T-helper 9 cell (primary cell): ENCODE results near the gene CLN6.

Experiments used
- DNase-seq: peaks from one replicate; pipeline ENCODE4 v3.0.0-alpha.2; 2020
- total RNA-seq, 2 donors: gene quantifications; one replicate each; lab custom pipeline; 2026; lab: John Stamatoyannopoulos, UW

CLN6 gene
- 7.5 to 10.7 reads per million in 2 donors for total RNA-seq

DNA sequence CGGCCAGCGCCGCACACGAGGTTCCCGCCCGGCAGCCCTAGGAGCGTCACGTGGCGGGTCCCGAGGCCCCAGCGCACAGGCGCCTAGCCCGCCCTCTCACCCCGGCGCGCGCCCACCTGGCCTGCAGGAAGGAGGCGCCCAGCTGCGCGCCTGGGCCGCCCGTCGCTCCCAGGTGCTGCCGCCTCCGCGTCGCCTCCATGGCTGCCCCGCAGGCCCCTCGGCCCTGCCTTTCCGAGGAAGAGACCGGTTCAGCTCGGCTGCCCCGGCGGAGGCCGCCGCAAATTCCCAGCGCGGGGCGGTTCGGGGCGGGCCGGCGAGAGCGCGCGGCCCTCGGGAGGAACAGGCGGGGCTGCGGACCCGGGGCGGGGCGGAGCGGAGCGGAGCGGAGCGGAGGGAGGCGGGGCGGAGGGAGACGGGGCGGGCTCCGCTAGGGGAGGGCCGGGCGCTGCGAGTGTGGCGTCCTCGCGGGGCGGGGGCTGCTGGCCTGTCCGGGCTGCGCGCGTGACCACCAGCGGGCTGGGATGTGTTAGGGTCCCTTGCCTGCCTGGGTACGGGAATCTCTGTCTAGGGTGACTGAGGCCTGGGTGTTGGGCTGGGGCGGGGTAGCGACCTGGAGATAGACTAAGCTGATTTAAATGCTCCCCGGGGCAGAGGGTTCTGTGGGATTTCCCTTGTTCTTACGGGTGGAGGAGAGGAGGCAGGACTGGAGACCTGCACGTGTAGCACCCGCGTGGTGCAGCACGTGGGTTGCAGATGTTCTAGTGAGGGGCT is at the start of gene CLN6:
Gene CLN6 (minus strand): TSS at position 343 of the 771 bp plus-strand sequence. CDS start 144 bp downstream, at position 199.
- peak; percentile 71 for DNase-seq

DNA sequence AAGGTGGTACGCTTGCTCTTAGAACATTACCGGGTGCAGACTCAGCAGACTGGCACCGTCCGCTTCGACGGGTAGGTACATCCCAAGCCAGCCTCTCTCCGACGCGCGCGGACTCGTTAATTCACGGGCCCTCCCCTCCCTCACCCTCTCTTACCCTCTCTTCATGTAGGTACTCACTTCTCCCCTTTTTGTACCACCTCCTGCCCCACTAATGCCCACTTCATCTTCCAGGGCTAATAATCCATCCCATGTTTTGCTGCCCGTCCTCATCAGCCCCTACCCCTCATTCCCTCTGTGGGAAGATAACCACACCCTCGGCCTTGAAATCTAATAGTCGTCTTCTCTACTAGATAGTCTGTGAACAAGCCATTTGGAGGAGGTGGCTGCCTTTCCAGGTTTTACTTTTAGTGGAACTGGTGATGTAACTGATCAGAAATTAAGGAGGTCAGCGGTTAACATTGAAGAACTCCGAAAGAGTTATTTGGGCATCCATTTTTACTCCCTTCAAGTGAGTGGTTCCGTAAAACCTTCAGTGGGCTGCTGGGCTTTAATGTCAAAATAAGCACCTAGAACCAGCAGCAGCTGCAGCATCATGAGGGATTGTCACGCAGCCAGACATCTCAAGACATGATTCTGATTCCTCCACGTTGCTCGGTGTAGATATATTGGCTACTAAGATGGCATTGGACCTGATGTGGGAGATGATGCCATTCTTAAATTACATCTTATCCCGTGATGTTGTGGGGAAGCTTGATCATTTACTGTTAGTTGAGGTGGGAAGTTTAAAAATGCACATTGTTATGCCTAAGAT is 49.3 kb upstream of the CLN6 start:
- no peak for DNase-seq

DNA sequence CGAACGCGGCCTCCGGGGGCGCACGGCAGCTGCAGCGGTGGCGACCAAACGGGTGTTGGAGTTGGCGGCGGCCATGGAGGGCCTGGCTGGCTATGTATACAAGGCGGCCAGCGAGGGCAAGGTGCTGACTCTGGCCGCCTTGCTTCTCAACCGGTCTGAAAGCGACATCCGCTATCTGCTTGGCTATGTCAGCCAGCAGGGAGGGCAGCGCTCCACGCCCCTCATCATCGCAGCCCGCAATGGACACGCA is 48.7 kb upstream of the CLN6 start:
- DNase-seq: no peak

DNA sequence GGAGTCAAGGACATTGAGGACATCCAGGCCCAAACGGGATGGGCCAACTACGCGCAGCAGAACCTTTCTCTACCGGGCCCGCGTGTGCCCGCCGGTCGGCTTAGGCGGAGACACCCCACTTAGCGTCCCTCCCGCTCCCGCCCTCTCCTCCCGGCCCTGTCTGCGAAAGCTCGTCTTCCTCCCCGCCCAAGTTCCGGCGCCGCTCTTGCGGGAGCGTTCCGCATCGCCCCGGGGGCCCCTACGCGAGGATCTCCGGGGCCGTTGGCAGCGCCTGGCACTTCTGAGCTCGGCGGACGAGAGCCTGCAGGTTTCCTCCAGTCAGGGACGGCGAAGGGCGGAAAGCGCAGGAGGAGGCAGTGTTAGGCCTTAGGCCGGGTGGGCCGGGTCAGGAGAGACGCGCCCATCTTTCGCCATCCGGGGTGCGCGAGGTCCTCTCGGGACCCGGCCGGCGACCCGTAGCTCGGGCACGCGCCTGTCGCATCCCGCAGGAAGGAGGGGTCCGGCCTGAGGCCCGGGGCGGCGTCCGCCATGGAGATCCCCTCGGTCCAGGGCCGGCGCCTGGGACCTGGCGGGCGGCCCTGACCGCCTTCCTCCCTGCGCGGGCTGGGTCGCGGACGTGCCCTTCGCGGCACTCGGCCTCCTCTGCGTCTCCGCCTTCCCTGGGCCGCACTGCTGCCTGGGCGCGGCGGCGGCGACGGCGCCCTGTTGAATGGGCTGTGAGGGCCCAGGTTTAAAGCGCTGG is 48.2 kb upstream of the CLN6 start, which contains the start of gene FEM1B:
Gene FEM1B (plus strand): TSS at position 143 of the 742 bp plus-strand sequence. CDS start 673 bp downstream, outside the sequence.
- peak; percentile 76 for DNase-seq

DNA sequence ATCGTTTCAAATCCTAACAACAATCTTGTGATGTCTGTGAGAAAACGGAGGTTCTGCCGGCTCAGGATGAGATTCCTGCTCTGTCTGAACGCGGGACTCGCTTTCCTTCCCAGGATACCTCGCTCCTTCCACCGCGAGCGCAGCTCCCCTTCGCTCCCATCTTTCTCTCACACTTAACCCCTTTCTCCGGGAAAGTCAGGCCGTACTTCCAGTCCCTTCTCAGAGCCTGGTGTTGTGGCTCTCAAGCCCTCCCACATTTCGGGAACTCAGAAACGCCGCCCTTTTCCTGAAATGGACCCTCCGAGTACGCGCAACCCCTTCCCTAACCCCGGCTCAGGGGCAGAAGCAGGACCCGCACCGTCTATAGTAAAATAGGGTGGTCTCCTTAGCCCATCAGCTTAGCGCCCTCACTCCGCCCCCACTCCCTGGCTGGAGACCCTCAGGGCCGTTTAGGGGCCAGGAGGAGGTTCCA is 47.6 kb upstream of the CLN6 start:
- DNase-seq: no peak

DNA sequence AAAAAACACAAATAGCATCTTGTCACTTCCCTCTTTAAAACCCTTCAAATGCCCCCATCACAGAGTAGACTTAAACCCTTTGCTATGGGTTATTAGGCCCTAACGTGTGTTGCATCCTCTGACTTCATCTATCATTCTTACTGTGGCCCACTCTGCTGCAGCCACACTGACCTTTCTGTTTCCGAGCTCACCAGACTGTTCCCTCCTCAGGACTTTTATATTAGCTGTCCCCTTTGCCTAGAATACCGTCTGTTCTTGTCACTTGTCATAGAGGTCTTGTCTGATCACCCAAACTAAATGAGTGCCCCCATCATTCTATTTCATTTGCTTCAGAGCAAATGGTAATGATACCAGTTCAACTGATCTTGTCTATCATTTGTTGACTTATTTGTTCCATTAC is 47.1 kb upstream of the CLN6 start:
- no peak for DNase-seq

DNA sequence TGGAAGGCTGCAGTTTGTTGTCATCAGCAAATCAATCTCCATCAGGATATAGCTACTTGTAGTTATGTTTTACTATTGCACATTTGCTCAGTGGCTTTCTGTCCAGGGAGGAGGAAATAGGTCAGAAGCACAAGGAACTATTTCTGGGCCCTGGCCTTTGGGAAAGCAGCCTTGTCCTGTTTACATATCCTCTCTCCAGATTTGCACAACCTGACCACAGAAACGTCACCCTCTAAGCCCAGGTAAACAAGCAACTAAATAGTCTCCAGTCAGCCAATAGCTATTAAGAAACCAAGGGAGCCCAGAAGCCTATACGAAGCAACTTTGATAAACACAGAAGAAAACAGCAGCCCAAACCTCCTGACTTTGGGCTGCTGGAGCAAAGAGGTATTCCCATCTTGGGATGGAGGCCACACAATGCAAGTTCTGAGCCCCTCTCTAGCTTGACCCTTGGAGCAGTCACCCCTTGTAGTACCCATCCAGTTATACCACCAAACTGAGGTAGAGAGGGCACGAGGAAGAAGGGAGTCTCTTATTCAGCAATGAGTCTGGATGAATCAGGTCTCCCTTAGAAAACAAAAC is 45.7 kb upstream of the CLN6 start:
- no peak for DNase-seq

DNA sequence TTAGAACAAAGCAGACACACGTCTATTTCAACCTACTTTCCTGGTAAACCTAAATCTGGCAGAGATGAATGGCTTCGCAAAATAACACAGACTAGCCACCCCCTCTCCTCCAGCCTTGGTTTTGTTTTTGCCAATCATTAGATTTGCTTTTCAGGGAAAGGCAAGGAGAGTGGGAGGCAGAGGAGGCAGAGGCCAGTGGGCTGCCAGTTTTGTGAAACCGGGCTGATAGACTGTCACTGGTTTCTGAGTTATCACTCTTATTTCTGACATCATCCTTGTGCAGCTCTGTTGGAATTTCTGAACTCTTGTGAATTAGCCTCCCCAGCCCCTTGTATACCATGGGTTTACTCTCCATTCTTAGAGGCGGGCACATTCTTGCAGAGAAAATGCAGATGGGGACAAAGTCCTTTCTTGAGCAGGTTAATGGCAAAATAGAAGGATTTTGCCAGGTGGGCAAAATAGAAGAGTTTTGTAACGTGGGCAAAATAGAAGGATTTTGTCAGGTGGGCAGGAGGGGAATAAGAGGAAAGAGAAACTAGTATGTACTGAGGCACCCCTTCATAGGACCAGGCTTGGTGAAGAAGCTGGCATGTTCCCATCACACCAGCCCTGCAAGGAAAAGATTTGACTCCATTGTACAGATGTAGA is 44.8 kb upstream of the CLN6 start:
- DNase-seq: no peak

DNA sequence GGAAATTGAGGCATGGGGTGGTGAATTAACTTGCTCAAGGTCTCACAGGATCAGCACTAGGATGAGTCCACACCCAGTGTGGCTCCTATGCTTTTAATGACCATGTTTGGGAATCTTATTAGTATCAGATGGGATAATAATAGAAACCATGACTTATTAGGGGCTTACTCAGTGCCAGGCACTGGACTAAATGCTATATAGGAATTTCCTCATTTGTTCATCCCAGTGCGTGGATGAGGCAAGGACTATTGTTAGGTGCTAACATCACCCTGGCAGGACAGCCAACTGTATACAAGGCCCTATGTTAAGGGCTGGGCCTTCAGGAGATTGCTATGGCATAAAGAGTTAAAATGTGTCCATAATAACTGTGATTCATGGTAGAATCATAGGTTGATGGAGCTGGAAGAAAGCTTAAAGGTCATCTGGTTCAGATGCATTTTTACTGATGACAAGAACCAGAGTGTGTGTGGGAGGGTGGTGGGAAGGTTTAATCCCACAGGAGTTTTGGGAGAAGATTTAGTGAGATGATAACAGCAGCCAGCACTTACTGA is 43.3 kb upstream of the CLN6 start:
- no peak for DNase-seq

DNA sequence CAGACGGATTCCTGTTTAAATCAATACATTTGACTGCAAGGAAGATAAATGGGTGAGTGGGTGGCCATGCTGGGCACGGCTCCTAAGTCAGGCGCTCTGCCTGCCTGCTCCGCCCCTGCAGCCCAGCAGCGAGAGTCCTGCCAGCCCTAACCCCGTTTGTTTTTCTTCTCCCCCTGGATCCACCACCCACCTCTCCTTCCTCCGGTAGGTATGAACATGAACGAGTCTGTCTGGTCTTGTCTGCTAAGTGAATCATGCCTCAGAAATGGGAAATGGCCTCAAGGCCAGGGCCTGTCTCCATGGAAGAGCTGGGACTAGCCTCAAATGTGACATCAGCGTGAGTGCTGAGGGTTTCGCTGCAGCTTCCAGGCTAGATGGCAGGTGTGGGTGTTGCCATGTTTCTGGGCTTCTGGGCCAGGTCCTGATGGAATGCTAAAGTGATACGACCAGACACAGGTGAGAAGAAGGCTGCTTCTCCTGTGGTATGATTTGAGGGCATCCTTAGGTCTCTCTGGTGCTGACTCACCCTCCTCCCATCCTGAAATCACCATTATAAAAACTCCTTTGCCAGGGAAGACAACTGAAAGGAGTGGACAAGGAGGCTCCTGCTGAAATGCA is 42.4 kb upstream of the CLN6 start:
- no peak for DNase-seq

DNA sequence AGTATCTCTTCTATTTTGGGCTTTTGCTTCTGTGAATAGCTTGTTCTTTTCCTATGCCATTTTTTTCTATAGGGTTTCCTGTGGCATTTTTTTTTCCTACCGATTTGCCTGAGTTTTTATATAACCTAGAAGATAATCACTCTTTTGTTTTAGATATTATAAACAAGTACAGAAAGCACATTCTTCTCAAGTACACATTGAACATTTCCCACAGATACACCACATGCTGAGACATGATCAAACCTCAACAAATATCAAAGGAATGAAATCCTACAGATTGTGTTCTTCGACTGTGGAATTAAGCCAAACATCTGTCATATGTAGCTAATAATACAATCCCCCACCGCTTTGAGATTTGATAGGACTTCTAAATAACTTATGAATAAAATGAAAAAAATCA is 38.9 kb upstream of the CLN6 start:
- DNase-seq: no peak

DNA sequence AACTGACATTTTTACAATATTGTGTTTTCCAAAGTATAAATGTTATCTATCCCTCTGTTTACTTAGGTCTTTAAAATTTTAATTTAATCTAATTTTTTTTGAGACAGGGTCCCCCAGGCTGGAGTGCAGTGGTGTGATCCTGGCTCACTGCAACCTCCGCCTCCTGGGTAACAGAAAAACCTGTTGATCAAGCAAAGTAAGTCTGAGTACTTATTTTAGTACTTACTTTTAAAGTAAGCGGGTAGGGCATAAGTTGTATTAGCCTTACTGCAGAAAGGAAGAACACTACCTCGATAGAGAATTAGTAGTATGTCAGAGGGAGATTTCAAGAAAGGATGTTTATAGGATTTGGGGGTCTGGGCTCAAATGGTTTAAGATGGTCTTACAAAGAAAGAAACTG is 36.1 kb upstream of the CLN6 start:
- DNase-seq: no peak

DNA sequence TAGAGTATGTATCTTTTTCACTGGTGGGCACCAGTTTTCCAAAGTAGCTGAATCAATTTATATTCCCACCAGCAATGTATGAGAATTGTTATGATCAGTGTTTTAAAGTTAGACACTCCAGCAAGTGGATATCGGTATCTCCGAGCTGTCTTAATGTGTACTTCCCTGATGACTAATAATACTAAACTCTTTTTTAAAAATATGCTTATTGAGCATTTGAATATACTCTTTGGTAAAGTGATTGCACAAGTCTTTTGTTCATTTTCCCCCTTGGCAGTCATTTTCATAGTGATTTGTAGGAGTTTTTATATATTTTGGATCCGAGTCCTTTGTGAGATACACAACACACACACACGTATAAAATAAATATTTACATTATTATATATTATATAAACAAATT is 35.6 kb upstream of the CLN6 start:
- DNase-seq: no peak

DNA sequence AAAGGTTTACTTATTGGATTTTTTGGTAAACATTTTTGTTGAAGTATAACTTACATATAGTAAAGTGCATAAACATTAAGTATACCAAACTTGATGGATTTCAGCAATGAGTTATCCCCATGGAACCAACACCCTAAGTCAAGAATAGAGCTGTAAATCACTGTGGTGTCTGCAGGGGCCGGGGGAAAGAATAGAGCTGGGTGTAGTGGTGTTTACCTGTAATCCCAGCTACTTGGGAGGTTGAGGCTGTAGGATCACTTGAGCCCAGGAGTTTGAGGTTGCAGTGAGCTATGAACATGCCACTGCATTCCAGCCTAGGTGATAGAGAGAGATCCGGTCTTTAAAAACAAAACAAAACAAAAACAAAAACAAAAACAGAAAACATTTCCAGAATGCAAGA is 34.8 kb upstream of the CLN6 start:
- no peak for DNase-seq

DNA sequence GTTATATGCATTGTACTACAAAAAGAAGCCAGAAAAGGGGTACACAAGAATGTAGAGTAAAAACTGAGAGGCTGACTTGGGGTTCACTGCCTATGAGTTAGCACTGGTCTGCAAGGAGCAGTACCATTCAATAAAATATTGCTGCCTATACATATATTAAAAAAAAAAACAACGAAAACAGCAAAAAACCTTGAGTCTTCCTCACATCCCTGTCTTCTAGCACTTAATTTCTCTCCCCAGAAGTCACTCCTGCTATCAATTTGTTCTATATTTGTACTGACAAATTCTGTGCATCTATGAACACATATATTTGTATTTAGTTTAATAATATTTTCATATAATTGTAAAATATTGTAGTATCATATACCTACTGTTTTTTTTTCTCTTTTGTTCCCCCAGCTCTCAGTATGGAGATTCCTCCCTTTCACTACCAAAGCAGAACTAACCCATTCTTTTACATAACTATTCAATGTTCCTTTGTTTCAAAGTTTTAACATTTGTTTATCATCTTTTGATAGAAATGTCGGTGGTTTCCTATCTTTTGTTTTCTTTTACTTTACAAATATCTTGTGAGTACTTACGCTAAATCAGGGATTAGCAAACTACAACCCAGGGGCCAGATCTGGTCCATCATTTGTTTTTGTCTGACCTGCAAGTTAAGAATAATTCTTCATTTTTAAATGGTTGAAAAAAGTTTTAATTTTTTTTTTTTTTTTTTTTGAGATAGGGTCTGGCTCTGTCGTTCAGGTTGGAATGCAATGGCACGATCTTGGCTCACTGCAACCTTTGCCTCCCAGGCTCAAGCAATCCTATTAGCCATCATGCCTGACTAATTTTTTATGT is 33.2 kb upstream of the CLN6 start:
- no peak for DNase-seq

DNA sequence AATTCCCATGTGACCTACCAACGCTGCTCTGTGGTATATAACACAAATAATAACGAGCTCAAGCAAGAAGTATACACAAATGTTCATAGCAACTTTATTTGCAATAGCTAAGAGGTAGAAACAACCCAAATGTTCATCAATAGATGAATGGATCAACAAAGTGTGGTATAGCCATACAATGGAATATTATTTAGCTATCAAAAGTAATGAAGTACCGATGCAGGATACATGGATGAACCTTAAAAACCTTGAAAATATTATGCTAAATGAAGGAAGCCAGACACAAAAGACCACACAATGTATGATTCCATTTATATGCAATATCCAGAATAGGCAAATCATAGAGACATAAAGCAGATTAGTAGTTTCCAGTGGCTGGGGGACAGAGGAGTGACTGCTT is 32.5 kb upstream of the CLN6 start:
- DNase-seq: no peak

DNA sequence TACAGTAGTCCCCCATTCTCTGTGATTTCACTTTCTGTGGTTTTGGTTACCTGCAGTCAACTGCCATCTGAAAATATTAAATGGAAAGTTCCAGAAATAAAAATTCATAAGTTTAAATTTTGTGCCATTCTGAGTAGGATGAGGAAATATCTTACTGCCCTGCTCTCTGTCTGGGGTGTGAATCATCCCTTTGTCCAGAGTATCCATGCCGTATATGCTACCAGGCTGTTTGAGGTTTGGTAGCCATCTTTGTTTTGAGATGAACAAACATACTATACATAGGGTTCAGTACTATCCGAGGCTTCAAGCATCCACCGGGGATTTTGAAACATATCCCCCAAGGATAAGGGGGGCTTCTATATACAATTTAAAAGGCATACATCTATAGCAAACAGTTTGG is 31.7 kb upstream of the CLN6 start:
- DNase-seq: no peak

DNA sequence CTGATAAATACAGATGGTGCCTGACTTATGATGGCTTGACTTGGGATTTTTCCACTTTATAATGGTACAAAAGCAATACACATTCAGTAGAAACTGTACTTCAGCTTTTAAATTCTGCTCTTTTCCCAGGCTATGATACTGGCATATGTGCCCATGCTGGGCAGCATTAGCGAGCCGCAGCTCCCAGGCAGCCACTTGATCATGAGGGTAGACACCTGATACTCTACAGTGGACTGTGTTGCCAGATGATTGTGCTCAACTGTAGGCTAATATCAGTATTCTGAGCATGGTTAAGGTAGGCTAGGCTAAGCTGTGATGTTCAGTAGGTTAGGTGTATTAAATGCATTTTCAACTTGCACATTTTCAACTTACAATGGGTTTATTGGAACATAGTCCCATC is 30.4 kb upstream of the CLN6 start:
- no peak for DNase-seq

DNA sequence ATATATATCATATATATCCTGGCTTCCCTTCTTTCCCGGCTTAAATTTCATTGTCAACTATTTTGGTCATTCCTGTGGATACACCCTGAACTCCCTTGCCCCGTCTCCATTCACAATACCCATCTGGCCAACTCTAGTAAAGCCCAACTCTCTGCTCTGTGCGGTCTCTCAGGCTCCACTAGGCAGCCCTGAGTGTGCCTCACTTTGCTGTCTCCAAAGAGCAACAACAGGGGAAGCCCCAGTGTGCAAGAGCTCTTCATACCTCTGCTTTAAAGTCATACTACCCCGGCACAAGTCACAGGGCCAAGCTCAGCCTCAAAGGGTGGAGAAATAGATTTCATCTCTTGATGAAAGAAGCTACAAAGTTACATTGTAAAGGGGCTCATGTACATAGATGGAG is 29.2 kb upstream of the CLN6 start:
- DNase-seq: no peak

DNA sequence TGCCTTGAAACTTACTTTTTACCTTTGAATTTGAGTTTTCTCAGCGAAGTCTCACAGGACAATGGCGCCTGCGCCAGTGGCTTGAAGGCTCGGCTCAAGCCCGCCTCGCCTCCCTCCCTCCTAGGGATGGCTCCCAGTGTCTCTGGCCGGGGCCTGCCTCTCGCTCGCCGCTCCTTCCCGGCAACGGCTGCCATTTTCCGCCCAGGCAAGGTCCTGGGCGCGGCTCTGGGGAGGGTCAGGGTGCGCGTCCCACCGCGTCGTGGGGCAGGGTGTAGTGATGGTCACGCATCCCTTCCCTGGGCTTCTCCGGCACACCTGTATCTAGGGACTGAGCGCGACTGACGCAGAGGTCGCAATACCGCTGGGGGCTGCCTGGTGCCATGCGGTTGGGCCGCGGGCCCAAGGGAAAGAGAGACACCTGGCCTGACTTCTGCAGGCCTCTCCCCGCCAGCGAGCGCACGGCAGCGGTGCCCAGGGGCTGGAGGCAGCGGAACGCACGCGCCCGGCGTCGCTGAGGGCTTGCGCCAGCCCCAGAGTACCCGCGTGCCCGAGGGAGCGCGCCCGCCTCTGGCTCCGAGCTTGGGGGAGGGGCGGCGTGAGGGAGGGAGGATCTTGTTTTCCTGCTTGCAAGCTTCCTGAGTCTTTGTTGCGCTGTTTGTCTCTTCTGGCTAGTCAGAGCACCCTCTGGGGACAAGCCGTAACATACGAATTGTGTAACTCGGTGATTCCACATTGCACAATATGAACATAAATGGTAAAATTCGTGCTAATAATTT is 27.3 kb upstream of the CLN6 start:
- peak; percentile 38 for DNase-seq
